NCI-H2227 (cell line): ENCODE data around the gene EFEMP2.
"Not testable (repeated sequence)": the region's sequence is repeated elsewhere in the genome, so short reads cannot be mapped to it uniquely, and the experiment has no call there.

ENCODE experiments used
- DNase-seq: peaks from one replicate; lab custom pipeline; 2025; ENCODE audit not compliant: unreplicated experiment; lab: John Stamatoyannopoulos, UW

EFEMP2 gene

DNA sequence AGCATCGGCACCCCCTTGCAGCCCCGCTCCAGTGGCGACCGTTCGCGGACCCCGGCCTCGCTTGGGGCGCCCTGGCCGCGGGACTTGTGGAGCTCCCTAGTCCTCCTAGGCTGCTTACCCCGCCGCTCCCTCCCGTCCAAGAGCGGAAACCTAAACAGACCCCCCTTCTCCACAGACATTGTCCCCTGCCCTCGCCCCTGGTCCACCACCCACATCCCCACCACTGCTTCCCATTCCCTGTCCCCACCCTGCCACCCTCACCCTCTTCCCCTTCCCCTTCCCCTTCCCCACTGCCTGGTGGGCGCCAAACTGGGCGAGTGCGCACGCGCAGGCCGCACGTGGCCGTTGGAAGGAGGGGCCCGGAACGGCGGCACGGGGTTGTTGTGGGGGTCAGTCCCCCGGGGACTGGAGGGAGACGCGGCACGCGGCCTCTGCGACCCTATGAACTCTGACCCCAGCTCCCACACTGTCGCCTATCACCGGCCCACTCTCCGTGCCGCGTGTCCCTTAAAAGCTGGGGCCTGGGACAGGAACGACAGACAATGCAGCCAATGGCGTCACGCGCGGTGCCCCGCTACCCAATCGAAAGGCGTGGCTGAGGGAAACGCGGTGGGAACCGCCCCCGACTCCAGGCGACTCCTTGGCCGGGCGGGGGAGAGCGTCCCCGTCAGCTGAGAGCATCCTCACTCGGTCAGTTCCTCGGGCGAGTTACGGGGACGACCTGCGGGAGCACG lies 39.1 kb downstream of the EFEMP2 start, which contains the start of gene SNX32:
Gene SNX32 (plus strand): TSS at position 667 of the 734 bp plus-strand sequence. CDS start 103 bp downstream, outside the sequence.
- DNase-seq, result peak; percentile 97

- DNase-seq, result not testable (repeated sequence)
Measured at GRCh38 chr11:65832231-65832630, 40.4 kb downstream of the EFEMP2 start.

DNA sequence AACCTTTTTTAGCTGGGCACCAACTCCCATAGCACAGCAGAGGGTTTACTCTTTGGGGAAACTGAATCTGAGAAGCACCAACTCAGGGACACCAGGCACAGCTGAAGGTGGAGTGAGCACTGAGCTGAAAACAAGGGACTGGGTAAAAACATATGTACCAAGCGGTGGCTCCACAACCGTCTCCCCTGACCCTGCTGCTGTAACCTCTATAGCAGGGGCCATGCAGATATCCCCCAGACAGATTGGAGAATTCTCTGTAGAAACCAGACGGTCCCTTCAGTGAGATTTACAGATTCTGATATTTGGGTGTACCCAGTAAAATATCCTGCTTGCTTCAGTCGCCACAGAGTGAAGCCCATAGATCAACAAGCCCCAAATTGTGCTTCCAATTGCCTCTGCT lies 43.1 kb downstream of the EFEMP2 start:
- DNase-seq, result no peak

GRCh38 chr11:65826984-65827735 lies 45.4 kb downstream of the EFEMP2 start:
- peak; percentile 42 for DNase-seq

DNA sequence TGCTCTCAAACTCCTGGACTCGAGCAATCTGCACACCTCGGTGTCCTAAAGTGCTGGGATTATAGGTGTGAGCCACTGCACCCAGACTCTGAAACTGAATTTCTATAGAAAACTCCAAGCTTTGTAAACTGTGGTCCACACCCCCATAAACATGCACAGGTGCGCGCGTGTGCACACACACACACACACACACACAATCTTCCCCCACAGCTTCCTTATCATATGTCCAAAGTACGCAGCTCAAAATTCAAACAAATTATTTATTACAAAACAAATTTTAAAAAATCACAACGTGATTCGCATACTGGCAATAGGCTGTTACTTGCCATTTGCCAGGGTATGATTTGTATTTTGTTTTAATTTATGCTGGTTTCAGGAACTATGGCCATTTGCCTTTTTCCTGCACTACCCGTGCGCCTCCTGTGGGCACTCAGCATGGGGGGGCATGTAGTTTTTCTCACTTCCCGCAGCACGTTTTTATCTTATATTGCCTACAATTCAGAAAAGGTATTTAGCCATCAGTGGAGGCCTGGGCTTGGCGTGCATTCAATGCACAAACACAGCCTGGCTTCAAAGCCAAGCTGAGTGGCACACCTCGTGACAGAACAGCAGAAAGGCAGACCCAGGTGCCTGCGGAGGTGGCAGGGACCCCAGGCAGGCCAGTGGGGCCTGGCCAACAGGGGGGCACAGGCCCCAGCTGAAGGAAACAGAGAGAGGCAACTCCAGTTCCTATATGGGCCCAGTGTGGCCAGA lies 49.6 kb downstream of the EFEMP2 start:
- DNase-seq, result no peak

DNA sequence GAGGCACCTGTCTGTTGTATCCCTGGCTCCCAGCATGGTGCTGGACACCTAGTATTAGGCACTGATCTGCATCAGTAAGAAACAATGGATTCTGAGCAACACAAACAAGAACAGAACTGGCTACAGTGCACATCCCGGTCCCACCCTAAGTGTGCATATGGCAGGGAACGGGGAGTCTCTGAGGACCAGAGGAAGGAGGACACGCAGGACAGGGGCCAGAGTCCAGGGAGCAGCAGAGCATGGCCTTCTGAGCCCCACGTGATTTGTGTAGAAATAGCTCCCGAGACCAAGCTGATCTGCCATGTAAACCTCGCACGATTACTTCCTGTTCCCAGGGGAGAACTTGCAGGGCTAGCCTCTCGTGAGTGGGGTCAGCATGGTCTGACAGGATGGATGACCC lies 51.5 kb downstream of the EFEMP2 start:
- peak; percentile 48 for DNase-seq

DNA sequence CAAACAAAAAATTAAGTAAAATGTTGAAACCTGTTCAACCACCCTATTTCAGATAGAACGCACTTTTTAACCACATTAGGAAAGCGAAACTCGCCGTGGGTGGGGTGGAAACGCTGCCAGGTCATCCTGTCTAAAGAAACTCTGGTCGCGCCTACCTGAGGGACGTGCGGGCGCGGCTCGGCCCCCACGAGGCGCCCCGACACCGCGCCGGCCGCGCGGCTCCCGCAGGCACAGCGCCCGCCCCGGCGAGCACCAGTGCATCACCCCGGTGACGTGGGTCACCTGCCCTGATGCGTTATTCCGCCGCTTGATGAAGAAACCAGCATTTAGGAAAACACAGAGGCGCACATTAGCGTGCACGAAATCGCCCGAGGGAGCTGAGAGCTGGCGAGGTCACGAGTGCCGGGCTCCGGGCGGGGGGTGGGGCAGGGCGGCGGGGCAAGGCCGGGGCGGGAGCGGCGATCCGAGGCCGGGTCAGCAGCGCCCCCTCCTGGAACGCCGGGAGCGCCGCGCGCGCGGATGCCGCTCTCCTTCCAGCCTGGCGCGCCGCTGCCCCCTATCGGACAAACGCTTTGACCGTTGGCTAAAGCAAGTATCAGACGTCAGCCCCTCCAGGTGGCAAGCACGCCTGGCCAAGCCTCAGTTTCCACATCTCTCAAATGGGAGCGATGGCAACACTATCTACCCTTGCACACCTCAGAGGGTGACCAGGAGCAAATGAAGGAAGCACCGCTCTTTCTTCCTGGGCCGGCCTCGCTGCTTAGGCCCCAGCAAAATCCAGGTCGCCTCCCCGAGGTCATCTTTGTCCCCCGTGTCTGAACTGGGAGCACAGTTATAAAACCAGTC lies 54.5 kb downstream of the EFEMP2 start:
- DNase-seq, result peak; percentile 95

GRCh38 chr11:65817312-65817834 lies 55.2 kb downstream of the EFEMP2 start:
- DNase-seq, result peak; percentile 45

DNA sequence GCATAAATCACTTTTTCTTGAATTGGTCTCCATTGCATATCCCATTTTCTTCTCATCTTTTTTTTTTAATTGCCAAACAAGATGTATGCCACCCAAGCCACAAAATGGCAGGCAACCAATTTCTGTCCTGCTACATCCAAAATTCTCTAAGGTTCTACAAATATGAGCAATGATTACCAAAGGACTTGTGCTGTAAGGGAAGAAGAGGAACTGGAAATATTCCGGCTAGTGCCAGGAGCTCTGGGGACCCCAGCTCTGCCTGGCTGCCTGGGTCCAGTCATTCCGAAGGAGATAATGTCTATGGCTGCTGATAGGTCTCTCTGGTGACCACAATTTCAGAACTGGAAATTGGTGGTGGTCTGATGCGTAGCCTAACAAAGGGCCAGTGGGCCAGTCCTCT lies 55.9 kb downstream of the EFEMP2 start:
- no peak for DNase-seq
